ENCODE data around the gene UTP3.
A peak's percentile ranks its signal among the peaks of the same experiment; 100 is the strongest.
"Not testable (repeated sequence)": the region's sequence is repeated elsewhere in the genome, so short reads cannot be mapped to it uniquely, and the experiment has no call there.

Gene UTP3, protein sequence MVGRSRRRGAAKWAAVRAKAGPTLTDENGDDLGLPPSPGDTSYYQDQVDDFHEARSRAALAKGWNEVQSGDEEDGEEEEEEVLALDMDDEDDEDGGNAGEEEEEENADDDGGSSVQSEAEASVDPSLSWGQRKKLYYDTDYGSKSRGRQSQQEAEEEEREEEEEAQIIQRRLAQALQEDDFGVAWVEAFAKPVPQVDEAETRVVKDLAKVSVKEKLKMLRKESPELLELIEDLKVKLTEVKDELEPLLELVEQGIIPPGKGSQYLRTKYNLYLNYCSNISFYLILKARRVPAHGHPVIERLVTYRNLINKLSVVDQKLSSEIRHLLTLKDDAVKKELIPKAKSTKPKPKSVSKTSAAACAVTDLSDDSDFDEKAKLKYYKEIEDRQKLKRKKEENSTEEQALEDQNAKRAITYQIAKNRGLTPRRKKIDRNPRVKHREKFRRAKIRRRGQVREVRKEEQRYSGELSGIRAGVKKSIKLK

DNA sequence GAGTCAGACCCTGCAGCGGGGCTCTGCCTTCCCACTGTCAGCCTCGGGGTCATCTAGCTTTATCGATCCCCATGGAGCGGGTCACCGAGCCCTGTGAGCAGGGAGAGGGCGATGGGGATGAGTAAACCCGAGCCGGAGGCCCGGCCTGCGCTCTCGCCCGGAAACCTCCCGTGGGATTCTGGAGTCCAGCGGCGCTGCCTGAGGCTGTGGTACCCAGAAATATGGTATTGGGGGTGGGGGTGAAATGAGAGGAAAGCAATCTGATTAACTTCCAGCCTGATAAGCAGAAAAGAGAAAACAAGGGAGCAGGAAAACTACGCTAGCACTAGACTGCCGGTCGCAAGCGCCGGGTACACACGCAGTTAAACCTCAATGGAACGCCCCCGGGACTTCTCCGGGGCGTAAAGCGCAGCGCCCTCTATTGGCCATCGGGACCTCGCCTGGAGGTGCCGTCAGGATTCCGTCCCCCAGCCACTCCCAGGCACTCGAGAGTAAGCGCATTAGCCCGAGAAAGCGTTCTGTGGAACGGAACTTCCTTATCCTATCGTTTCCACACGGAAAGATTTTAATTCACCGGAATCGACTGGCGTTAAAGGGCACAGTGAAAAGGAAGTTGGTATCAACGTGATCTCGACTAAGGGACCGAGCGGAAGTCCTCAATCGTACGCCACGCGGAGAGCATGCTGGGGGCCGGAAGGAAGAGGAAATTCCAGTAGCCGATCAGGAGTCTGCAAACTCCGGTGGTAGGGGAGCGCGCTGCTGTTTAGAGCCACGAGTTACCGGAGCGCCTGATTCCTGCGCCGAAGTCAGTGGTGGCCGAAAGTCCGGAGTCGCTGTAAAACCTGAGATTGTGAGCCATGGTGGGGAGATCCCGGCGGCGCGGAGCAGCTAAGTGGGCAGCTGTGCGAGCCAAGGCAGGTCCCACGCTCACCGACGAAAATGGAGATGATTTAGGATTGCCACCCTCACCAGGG is at the start of gene UTP3:
Gene UTP3 (plus strand): TSS at position 712 of the 974 bp plus-strand sequence. CDS start 146 bp downstream, at position 858.
- peak; percentile 93 for DNase-seq

DNA sequence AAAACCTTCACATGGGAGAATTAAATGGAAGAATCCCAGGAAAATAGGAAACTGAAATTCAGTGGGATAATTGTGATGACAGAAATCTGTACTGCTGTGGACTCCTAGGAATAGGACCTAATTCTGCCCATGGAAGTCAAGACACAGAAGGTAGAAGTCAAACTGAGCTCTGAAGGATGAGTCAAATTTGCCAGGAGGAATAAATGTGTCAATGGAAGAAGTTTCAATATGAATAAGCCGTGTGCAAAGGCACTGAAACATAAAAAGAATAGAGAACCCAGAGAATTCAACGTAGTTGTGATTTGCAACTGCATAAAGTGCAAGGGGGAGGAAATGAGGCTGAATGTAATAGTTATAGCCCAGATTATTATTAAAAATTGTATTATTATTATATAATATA is 48.1 kb upstream of the UTP3 start:
- DNase-seq = no peak

DNA sequence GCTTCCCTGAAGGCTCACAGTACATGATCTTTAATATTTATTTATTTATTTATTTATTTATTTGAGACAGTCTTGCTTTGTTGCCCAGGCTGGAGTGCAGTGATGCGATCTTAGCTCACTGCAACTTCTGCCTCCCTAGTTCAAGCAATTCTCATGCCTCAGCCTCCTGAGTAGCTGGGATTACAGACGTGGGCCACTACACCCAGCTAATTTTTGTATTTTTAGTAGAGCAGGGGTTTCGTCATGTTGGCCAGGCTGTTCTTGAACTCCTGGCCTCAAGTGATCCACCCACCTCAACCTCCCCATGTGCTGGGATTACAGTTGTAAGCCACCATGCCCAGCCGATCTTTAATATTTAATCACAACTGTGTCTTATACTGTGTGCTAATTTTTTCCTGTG is 37.6 kb upstream of the UTP3 start:
- DNase-seq = not testable (repeated sequence)

DNA sequence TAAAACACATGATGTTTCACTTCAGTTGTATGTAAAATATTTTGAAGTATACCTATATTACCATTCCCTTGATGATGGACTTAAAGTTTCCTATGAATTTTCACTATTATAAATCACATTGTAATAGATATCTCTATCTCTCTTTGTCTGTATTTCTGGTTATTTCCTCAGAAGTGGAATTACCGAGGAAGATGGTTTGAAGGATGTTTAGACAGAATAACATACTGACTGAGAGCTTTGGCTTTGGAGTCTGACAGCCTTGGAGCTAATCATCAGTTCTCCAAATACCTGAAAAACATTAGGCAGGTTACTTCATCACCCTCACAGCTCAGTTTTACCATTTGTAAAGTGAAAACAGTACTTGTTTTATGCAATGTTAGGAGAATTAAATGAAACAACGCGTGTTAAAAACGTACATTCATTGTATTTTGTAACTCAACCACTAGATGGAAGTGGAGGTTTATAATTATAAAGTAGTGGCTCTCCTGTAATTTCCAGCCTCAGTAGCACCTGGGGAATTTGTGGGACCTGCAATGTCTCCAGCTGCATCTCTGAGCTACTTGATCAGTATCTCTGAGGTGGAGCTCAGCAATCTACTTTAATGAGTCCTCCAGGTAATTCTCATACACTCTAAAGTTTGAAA is 36.3 kb upstream of the UTP3 start:
- DNase-seq = peak; percentile 51

DNA sequence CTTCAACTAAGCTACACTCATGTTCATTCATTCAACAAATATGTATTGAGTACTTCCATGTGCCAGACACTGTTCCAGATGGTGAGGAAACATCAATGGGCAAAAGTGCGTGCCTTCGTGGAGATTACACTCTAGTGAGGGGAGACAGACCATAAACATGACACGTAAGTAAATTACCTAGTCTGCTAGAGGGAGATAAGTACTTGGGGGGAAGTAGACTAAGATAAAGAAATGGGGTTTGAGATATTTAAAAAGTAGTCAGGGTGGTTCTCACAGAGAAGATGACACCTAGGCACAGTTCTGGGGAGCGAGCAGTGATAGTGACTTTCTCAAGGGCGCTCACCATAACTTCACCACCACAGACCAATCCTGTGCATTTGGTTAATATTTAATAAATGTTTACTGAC is 33.7 kb upstream of the UTP3 start:
- DNase-seq = no peak

DNA sequence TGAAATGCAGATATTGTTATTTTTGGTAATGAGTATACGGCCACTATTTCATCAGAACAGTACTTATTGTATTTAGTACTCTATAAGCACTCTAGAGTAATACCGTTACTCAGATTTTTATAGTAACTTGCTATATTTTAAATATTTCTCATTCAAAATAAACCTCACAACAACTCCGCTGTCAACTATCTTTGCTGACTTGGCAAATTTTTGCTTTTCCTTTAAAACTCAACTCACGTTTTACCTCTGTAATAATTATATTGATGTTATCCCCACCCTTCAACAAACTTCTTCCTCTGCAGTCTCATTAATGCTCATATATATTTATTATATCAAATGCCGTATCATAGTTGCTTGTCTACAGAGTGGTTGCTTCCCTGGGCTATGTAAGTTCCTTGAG is 31.0 kb upstream of the UTP3 start:
- no peak for DNase-seq

DNA sequence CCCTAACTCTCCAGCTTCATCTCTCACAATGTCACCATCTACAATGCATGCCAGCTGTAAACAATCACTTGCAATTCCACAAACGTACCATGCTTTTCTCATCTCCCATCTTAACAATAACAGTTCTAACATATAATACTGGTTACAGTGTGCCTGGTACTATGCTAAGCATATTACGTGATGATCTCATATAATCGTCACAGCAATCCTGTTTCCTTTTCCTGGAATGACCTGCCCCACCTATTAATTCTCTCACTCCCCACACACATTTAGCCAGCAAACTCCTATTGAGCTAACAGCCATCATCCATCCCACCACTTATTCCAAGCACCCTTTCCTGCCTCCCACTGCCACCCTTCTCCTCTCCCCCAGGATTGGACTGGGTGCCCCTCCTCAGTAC is 29.9 kb upstream of the UTP3 start:
- DNase-seq = no peak

DNA sequence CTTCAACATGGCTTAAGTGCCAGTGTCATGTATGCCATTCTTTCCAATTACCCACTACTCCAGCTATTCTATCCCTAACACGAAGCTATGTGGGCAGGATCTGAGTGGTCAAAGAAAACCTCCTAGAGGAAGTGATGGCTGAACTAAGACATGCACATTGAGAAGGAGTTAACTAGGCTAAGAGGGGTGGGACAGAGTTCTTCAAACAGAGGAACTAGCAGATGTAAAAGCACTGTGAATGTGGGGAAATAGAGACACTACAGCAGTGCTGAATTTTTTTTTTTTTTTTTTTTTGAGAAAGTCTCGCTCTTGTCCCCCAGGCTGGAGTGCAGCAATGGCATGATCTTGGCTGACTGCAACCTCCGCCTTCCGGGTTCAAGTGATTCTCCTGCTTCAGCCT is 28.2 kb upstream of the UTP3 start:
- DNase-seq = no peak

DNA sequence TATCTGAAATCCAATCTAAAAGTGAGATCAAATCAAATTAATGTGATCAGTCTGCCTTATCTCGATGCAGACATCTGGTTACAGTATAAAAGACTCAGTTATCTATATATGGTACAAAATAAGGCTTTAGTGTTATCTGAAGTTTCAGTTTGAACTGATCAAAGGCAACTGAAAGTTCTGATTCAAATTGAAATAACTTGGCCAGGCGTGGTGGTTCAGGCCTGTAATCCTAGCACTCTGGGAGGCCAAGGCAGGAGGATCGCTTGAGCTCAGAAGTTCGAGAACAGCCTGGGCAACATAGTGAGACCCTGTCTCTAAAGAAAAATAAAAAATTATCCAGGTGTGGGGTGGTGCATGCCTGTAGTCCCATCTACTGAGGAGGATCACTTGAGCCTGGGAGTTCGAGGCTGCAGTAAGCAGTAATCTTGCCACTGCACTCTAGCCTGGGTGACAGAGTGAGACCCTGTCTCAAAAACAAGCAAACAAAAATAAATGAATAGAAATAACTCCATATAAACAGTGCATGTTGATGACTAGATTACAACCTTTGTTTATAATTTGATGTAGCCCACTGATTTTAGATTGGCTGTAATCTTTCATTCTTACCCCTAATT is 26.9 kb upstream of the UTP3 start:
- not testable (repeated sequence) for DNase-seq

DNA sequence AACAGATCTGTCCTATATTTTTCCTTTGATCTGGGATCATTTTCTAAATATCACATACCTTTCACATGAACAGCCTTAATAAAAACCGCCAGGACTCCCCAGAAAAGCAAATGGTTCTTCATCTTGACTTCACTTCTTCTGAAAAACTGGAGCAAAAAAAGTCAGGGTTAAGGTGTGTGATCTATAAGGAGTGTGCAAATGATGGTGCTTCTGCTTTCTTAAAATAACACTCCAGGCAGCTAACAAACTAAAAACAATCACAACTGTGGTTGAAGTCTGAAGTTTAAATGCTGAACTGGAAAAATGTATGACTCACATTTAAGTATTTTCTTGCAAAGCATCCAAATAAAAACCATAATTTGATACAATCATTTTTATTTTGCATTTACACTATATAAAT is 22.0 kb upstream of the UTP3 start, which contains the start of gene JCHAIN:
Gene JCHAIN (minus strand): TSS at position 140 of the 400 bp plus-strand sequence. CDS start 18 bp downstream, at position 122.
- no peak for DNase-seq

DNA sequence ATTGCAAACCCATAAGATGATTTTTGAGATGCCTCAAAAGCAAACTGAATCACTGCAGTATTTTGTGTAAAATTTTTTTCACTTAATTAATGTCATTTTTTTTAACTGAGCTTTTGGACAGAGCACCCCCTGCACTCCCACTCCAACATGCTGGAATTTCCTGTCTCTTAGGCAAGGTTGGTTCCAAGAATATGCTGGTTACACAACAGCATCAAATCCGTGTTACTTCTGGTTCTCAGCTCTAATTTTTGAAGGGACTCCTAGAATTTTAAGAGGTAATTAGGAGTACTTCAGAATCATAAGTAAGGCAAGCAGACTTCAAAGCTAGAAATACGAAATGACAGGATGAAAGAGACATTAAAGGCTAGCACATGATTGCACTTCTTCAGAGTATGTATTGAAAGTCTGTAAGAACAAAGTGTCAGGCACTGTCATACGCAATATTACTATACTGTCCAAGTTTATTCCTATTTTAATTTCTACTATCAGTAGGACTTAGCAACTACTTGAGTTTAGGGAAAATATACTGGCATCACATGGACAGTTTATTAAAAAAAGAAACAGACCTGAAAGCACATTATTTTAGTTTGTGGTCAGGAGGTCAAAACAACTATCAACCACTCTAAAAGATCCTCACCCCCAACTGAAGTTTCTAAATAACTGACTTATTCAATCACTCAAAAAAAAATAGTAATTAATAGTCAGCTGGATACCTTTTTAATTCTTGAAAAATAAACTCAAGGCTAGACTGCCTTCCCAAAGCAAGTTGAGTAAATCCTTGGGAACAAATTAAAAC is 20.4 kb upstream of the UTP3 start:
- DNase-seq = no peak

DNA sequence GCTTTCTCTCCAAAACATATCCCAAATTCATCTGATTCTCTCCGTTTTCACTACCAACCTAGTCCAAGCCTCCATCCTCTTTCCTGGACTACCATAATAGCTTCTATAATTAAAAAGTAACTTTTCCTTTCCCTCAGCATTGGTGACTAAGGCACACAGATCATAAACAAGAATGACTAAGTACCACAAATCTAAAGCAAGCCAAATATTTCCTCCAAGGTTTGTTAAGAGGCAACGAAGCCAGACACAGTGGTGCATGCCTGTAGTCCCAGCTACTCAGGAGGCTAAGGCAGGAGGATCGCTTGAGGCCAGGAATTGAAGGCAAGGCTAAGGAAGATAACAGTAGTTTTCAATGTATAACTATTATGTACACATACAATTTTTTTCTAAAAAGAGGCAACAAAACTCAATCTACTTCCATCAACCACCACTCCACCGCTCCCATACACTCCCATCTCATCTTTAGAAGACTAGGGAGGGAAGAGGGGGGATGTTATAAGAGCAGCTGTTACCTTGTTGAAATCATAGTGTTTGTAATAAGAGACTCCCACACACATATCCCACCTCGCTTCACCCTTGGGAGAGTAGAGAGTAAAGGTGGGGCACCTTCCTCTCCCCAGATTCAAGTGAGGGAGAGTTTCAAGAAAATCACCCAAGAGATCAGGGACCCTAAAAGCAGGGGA is 17.9 kb upstream of the UTP3 start:
- no peak for DNase-seq

DNA sequence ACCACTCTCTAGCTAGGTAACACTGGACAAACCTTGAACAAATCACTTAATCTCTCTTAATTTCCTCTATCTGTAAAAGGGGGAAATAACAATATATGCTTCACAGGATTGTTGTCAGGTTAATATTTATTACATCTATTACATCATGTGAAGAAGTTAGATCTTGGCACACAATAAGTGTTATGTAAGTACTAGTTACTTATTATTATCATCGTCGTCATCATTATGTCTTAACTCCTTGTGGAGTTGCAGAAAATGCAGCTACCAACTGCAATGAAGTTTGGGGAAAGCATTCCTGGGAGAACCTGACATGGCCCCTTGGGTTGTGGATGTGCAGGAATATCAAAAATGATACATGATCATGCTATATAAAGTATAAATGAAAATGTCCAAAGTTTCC is 17.2 kb upstream of the UTP3 start:
- DNase-seq = no peak

DNA sequence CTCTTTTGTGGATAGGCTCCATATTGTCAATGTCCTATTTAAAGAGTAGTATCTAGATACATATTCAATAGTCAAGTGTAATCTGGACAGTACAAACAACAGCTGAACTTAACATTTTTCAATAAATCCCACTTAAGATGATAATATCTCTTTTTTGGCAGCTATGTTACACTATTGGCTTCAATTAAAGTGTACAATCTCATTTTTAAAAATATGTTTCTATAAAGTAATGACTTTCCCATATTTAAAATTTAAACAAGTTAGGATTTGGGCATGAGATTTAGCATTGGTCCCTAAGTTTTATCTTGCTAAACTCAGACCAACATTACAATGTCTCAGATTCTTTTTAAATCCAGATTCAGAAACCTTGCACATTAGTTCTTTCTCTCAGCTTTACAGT is 14.1 kb upstream of the UTP3 start:
- DNase-seq = no peak

DNA sequence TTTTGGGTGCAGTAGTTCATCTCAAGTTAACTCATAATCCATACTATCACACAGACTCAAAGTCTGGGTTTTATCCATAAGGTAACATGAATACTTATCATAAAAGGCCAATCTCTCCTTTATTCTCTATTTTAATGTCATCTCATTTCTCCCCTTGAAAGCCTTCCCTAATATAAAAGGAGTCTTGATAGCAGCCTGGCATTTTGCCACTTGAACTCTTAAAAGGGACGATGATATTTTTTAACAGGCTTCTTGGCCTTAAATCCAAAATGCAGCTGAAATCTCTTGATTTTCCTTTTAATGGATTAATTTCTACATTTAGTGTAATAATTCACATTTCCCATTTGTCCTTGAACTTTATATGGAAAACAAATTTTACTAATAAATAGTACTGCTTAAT is 13.6 kb upstream of the UTP3 start:
- DNase-seq = no peak

DNA sequence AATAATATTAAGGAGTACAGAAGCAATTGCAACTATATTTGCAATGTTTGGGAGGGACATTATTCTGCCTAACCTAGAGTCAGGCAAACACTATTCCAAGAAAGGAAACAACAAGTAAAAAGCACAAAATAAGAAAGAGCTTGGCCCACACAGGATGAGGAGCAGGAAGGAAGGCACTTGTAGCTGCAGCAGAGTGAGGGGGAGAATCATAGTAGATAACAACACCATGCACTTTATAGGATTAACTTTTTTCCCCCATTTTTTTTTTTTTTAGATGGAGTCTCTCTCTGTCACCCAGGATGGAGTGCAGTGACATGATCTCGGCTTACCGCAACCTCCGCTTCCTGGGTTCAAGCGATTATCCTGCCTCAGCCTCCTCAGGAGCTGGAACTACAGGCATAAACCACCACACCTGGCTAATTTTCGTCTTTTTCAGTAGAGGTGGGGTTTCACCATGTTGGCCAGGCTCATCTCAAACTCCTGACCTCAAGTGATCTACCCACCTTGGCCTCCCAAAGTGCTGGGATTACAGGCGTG is 11.7 kb upstream of the UTP3 start:
- DNase-seq = no peak

DNA sequence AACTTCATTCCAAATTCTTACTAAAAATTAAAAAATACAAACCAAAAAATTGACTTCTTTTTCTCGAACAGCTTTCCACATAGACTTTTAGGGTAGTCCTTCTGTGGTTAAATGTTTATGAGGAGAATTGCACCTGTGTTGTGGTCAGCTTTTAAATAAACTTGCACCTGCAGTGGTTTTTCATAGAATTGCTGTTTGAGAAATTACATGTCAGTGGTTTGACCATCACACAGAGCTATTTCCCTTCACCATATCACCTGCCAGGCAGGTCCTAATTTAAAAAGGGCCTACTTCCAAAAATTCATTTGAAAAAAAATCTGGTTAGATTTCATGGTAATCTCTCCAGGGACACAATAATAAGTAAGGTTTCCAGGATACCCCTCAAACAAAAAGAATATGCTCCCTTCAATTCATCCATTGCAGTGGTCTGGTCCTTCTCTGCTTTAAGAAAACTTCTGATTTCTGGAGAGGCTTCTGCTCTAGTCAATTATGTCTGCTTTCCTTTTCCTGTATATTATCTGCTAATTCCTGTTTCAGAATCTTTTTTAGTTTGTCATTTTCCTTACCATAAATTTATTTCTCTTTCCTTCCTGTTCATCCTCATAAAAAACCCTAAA is 9.8 kb upstream of the UTP3 start:
- DNase-seq = peak; percentile 11

DNA sequence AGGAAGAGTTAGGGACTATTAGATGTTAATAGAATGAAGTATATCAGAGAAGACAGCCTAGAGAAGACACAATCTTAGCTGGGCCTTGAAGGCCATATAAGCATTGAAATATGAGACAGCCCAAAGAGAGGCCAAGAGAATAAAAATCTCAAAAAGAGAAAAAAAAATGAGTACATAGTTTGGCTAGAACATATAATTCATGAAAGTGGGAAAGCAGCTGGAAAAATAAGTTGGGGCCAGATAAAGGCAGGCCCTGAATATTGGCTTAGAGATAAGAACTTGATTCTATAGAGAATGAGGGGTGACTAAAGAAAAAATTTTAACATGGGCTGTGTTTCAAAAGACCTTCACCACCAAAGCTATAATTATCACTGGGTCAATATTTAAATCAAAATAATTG is 7.4 kb upstream of the UTP3 start:
- DNase-seq = no peak

DNA sequence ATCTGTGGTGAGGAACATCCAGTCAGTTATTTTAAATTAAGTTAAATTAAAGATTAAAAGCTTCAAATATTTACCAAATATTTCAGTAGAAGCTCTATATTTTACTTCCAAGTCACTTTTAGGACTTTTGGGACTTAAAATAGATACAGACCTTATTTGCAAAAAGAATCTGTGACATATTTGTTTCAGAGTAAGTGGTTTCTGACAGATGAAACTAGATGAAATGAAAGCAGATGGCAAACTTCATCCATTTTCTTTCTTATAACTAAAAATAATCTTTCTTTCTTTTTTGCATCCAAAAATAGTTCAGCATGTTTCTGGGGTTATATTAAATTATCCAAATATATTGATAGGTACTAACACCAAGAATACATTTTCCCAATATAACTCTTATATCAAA is 6.6 kb upstream of the UTP3 start:
- DNase-seq = no peak

DNA sequence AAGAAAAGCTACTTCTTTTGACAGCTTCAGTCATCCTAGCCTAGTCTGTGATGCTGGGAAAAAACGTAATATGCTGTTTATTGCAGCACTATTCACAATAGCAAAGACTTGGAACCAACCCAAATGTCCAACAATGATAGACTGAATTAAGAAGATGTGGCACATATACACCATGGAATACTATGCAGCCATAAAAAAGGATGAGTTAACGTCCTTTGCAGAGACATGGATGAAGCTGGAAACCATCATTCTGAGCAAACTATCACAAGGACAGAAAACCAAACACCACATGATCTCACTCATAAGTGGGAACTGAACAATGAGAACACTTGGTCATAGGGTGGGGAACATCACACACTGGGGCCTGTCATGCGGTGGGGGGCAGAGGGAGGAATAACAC is 6.2 kb upstream of the UTP3 start:
- not testable (repeated sequence) for DNase-seq
